Stimulated activated CD8-positive, alpha-beta memory T cell treated with anti-CD3 and anti-CD28 coated beads, Interleukin-7, amount 100 ng/mL, for 48 hours (primary cell): ENCODE results near the gene CDH5.

Experiments
- DNase-seq, 2 donors: peaks; one replicate each; pipeline ENCODE4 v3.0.0-alpha.2; 2020; ENCODE audit warnings: low read depth in 1 of 2; ENCODE audit errors: extremely low read depth in 1 of 2

The CDH5 gene

GRCh38 chr16:66372078-66372897 is 5.8 kb downstream of the CDH5 start:
- DNase-seq, result no peak

DNA sequence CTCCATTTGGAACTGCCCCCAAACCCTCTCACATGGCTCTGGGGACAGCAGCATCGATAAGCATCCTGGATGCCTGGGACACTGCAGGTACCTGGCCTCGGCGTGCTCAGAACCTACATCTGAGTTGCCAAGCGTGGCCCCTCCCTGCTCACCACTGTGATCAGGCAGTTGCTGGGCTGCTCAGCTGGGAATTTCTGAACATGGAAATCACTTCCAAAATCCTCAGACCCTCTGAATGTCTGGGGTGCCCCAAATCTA is 6.3 kb downstream of the CDH5 start:
- DNase-seq, result no peak

DNA sequence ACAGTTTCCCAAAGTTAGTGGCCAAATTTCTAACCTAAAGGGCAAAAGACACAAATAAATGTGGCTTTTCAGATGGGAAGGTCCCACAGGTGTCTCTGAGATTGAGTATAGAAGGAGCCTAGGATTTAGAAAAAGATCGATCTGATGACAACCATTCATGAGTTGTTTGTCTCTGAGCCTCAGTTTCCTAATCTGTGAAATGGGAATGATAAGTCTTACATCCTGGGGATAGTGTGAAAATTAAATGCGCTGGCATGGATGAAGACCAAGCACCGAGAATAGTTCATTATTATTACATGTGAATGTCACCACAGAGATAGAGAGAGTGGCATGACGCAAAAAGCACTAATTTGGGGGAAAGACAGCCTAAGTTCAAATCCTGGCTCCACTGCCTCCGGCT is 7.2 kb downstream of the CDH5 start:
- no peak for DNase-seq

DNA sequence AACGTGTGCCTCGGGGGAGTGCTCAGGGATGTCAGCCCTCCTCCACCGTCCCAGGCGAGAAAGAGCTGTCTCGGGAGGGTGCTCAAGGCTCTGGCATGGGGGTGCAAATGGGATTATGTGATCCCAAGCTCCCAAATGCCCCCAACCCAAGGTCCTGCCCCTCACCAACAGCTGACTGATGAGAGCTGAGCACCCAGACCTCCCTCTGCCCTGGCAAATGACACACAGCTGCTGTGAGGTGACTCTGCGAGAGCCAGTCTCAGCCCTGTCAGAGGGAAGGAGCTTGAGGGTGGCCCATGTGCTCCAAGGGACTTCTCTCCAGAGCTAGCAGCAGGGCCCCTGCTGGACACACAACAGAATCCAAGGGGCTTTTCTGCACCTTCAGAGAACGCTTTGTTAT is 7.7 kb downstream of the CDH5 start:
- DNase-seq, result no peak

DNA sequence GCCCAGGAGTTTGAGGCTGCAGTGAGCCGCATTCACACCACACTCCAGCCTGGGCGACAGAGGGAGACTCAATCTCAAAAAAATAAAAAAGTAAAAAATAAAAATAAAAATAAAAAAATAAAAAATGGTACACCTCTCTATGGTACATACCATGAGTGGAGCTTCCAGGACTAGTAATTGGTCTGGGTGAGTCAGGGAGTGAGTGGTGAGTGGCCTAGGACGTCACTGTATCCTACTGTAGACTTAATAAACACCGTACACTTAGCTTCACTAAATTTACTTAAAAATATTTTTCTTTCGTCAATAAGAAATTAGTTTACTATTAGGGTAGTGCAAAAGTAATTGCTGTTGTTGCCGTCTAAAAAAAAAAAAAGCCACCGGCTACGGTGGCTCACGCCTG is 9.0 kb downstream of the CDH5 start:
- no peak for DNase-seq

DNA sequence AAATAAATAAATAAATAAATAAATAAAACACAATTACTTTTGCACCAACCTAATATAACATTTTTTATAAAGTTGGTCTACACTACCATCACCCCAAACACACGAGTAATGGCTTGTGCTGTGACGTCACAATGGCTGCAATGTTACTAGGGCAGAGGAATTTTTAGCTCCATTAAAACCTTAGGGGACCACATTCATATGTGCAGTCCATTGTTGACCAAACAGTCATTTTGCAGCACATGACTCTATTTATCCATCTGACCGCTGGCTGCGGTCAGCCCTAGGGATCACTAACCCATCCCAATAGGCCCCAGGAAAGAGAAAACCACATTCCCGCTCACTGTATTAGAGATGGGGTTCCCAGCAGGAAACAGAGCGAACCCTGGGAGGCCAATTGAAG is 9.6 kb downstream of the CDH5 start:
- DNase-seq, result no peak

- DNase-seq, result no peak
Observed at GRCh38 chr16:66376577-66377305, 10.2 kb downstream of the CDH5 start.

DNA sequence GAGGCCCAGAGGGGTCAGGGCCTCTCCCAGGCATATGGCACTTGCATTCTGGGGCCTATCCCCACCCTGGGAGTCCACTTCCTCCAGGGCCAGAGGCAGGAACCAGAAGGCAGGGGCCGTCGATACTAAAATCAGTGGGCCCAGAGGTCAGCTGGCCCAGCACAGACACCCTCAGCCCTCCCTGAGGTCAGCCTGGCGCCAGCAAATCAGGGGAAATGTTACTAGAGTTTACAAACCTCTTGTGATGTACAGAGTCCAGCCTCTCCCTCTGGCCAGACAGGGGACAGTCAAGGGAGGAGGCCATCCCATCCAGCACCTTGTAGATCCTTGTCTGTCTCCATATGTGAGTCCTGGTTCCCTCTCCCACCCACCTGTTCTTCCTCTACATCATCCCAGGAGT is 10.8 kb downstream of the CDH5 start:
- no peak for DNase-seq

- DNase-seq, result no peak
Observed at GRCh38 chr16:66378741-66379570, 12.5 kb downstream of the CDH5 start.

DNA sequence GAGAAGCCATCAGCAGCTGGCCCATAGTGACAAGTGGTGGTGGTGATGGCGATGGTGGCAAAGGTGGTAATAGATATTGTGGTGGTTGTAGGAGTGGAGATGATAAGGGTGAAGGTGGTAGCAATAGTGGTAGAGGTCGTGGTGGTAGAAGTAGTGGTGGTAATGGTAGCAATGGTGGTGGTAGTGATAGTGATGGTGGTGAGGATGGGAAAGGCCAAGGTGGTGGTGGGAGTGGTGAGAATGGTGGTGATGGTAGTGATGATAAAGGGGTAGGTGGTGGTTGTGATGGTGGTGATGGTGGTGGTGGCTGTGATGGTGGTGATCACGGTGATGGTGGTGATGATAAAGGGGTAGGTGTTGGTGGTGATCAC is 13.1 kb downstream of the CDH5 start:
- no peak for DNase-seq

DNA sequence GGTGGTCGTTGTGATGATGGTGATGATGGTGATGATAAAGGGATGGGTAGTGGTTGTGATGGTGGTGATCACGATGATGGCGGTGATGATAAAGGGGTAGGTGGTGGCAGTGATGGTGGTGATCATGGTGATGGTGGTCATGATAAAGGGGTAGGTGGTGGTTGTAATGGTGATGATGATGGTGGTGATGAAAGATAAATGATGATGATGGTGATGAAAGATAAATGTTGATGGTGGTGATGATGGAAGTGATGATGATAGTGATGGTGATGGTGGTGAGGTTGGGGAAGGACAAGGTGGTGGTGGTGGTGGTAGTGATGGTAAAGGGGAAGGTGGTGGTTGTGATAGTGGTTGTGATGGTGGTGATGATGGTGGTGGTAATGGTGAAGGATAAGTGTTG is 13.9 kb downstream of the CDH5 start:
- no peak for DNase-seq

- no peak for DNase-seq
Observed at GRCh38 chr16:66381585-66382170, 15.2 kb downstream of the CDH5 start.

- DNase-seq, result no peak
Observed at GRCh38 chr16:66382171-66382965, 15.9 kb downstream of the CDH5 start.

GRCh38 chr16:66382966-66383299 is 16.4 kb downstream of the CDH5 start:
- no peak for DNase-seq

DNA sequence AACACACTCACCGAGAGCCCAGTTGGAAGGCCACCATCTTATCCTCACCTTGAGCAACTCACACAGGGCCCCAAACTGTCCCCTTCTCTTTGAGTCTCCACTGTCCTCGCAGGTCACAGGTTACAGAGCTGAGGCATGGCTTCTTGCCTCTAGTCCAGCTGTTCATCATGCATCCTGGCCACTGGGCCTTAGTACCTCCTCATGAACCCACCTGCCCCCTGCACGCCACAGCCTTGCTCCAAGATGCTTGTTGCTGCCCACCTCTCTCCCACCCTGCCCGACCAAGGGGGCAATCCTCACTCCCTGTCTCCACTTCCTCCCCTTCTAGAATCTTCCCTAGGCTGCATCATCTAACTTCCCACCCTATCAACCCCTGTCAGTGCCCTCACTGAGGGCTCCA is 17.1 kb downstream of the CDH5 start:
- no peak for DNase-seq

- no peak for DNase-seq
Observed at GRCh38 chr16:66385415-66385814, 18.9 kb downstream of the CDH5 start.

DNA sequence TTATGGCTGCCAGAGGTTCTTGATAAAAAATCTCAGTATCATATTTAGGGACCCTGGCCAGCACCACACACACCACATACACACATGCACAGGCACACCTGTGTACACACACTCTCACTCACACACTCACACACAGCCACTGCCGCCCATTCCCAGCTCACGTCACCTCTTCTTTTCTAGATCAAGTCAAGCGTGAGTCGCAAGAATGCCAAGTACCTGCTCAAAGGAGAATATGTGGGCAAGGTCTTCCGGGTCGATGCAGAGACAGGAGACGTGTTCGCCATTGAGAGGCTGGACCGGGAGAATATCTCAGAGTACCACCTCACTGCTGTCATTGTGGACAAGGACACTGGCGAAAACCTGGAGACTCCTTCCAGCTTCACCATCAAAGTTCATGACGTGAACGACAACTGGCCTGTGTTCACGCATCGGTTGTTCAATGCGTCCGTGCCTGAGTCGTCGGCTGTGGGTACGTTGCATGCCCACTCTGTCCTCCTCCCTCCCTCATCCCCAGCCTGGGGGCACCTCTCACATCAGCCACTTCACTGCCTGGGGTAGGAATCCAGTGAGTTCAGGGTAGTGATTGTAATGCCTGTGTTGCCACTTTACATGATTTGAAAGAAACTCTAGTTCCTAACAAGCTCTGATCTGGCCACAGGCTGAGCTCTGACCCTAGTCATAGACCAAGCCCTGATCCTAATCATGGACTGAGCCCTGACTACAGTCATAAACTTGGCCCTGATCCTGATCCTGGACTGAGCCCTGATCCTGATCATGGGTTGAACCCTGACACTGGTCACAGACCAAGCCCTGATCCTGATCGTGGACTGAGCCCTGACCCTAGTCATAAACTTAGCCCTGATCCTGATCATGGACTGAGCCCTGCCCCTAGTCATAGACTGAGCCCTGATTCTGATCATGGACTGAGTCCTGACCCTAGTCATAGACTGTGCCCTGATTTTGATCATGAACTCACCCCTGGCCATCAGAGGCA is 20.4 kb downstream of the CDH5 start:
- no peak for DNase-seq

DNA sequence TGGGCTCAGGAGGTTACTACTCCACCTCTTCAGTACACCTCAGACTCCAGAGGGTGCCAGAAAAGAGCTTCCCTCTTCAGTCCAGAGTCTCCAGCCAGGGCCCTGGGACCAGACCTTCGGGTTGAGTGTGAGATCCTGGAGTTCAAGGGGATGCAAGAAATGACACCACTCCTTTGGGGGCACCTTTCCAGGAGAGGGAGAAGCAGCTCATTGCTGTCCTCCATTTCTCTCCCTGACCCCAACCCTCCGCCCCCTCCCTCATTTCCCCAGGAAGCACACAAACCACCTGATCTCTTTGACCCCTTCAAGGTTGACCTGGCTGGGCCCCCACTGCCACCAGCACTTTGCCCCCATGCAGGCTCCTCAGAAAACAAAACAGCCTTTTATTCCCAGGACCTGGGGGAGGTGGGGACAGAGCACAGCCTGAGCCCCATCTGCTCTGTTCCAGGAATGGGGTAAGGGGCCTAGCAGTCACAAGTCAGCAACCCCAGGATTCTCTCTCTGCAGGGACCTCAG is 21.4 kb downstream of the CDH5 start:
- no peak for DNase-seq

DNA sequence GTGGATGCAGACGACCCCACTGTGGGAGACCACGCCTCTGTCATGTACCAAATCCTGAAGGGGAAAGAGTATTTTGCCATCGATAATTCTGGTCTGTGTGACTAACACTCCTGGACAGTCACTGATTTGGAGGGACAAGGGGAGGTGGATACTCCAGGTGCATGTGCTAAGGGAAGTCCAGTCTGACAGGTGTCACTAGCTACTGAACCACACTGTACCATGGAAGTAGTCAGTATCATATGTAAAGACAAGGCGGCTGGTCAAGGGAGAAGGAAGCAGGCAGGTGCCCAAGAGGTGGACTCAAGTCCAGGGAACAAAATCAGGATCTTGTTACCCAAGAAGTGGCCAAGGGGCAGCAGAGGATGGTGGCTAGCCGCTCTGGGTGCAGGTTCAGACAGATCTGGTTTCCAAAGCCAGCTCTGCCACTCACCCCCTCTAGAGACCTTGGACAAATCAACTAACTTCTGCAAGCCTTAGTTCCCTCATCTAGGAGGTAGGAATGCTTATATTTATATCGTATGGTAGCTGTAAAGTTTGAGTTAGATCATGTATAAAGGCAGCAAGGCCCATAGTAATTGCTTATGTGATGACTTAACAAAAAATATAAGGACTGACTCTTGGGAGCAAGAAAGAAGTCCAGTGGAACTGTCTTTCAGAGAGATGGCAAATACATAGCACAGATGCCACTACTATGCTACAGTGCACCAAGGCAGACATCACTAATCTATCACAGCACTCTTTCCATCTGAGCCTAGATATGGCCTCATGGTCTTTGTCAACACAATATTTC is 22.1 kb downstream of the CDH5 start:
- no peak for DNase-seq
